Measurements from ENCODE around the gene C1orf146. TPM values are rescaled to one million over a fixed set of nuclear protein-coding genes. Genes with fewer than 3 reads are reported as not detected.

The C1orf146 gene
- total RNA-seq, 4 donors from 2014 or later, result not detected

GRCh38 chr1:92192246-92192645 is 25.5 kb upstream of the C1orf146 start:
- TF ChIP-seq, protein P1, sequence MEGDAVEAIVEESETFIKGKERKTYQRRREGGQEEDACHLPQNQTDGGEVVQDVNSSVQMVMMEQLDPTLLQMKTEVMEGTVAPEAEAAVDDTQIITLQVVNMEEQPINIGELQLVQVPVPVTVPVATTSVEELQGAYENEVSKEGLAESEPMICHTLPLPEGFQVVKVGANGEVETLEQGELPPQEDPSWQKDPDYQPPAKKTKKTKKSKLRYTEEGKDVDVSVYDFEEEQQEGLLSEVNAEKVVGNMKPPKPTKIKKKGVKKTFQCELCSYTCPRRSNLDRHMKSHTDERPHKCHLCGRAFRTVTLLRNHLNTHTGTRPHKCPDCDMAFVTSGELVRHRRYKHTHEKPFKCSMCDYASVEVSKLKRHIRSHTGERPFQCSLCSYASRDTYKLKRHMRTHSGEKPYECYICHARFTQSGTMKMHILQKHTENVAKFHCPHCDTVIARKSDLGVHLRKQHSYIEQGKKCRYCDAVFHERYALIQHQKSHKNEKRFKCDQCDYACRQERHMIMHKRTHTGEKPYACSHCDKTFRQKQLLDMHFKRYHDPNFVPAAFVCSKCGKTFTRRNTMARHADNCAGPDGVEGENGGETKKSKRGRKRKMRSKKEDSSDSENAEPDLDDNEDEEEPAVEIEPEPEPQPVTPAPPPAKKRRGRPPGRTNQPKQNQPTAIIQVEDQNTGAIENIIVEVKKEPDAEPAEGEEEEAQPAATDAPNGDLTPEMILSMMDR (IDR thresholded peaks at IDR 0.05; ENCODE audit: low read depth), result no peak

DNA sequence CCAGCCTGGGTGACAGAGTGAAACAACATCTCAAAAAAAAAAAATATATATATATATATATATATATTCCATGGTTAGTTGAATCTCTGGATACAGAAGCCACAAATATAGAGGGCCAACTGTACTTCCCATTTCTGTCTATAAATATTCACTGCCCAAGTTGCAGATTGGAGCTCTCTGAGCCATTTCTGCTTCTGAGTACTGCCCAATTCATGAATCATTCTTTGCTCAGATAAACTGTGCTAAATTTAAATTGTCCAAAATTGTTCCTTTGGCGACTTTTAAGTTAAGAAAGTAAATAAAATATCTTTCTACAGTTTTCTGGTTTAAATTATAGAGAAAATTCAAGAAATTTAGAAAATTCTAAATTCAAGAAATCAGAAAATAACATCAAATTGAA is 23.2 kb upstream of the C1orf146 start:
- TF ChIP-seq, protein P1 (IDR thresholded peaks at IDR 0.05; ENCODE audit: low read depth), result no peak

GRCh38 chr1:92201973-92202372 is 15.7 kb upstream of the C1orf146 start:
- TF ChIP-seq, protein P1 (IDR thresholded peaks at IDR 0.05; ENCODE audit: low read depth), result no peak

- TF ChIP-seq, protein P1 (IDR thresholded peaks at IDR 0.05; ENCODE audit: low read depth), result no peak
Measured at GRCh38 chr1:92203105-92203504, 14.6 kb upstream of the C1orf146 start.

GRCh38 chr1:92210701-92211100 is 7.0 kb upstream of the C1orf146 start:
- TF ChIP-seq, protein P1 (IDR thresholded peaks at IDR 0.05; ENCODE audit: low read depth), result no peak

GRCh38 chr1:92211166-92211565 is 6.5 kb upstream of the C1orf146 start:
- TF ChIP-seq, protein P1 (IDR thresholded peaks at IDR 0.05; ENCODE audit: low read depth), result no peak

DNA sequence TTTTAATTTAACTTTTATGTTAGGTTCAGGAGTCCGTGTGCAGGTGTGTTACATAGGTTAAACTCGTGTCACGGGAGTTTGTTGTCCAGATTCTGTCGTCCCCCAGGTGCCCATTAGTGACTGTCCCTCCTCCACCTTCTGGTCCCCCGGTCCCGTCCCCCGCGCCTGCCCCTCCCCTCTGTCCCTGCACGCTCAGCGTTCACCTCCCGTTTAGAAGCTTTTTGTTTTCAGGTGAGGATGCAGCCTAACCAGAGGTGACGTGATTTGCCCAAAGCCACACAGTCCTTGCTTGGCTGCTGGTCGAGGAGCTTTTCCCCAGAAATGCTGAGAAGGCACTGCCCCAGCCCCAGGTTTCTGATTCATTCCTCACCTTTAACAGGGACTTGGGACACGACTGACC is 844 bp downstream of the C1orf146 start:
- TF ChIP-seq, protein P1 (IDR thresholded peaks at IDR 0.05; ENCODE audit: low read depth), result no peak
